ENCODE measurements around the gene CIZ1.

Gene CIZ1

DNA sequence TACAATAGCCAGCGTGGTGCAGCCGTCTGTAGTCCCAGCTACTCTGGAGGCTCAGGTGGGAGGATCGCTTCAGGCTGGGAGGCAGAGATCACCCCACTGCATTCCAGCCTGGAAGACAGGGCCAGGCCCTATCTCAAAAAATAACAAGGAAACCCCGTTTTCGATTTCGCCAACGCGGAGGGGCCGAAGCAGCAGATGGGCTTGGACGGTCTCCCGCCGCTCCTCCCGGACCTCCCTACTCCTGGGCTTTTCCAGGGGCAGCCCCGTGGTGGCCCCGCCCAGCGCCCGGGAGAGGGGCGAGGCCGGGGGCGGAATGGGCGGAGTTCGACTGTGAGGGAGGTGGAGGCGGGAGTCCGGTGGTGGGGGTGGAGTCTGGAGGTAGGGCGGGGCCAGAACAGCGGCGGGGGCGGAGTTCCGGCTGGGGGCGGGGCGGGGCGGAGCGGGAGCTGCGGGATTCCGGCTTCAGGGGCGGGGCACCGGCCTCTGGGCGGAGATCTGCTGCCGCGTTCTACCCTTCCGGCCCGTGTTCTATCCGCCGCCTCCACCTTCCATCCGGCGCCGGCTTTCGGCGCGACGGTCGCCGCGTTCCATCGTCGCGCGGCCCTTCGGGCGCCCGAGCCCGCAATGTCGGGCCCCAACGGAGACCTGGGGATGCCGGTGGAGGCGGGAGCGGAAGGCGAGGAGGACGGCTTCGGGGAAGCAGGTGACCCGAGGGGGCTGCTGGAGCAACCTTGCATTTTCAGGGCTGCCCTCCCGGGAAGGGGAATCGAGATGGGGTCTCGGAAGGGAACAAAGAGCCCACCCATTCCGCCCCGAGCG, 31.4 kb downstream of the CIZ1 start, which contains the start of gene BBLN:
Gene BBLN, plus strand, starts transcription at position 482 of the 819 bp plus-strand sequence. Its CDS starts 143 bp downstream, at position 625.
- peaks cover 11% of the 10 kb centered on the region for H3K4me1 ChIP-seq (ENCODE audit: control insufficient read depth, insufficient read depth, low read length)

DNA sequence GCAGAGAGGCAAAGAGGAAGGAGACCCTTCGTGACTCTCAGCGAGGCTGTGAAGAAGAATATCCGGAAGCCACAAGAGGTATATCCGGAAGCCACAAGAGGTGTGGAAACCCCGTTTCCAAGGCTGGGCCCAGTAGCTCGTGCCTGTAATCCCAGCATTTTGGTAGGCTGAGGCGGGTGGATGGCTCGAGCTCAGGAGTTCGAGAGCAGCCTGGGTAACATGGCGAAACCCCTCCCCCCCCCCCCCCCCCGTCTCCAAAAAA, 31.9 kb downstream of the CIZ1 start:
- Histone ChIP-seq H3K36me3 (ENCODE audit: control insufficient read depth, insufficient read depth, low read length) (peaks cover 26% of the 10 kb centered on the region), H3K27me3 (ENCODE audit: control insufficient read depth, insufficient read depth, low read length) (no peaks in the 10 kb centered on the region), H3K4me1 (ENCODE audit: control insufficient read depth, insufficient read depth, low read length) (peaks cover 12% of the 10 kb centered on the region), H3K4me3 (ENCODE audit: low read depth, low read length) (peak overlapping the region; percentile 54), H3K27ac (ENCODE audit: low read depth, low read length) (peak overlapping the region; percentile 70), H3K9ac (ENCODE audit: low read length) (peak overlapping the region; percentile 83), H3K9me3 (ENCODE audit: control insufficient read depth, insufficient read depth, low read depth, low read length) (no peaks in the 10 kb centered on the region)

More for the DNA sequence above, 31.4 kb downstream of the CIZ1 start, which contains the start of gene BBLN:
- Histone ChIP-seq H3K27me3 (ENCODE audit: control insufficient read depth, insufficient read depth, low read length) (no peaks in the 10 kb centered on the region), H3K9ac (ENCODE audit: low read length) (peak within 1 kb of the TSS; percentile 83), H3K36me3 (ENCODE audit: control insufficient read depth, insufficient read depth, low read length) (peaks cover 28% of the 10 kb centered on the region), H3K9me3 (ENCODE audit: control insufficient read depth, insufficient read depth, low read depth, low read length) (no peaks in the 10 kb centered on the region), H3K27ac (ENCODE audit: low read depth, low read length) (peak within 1 kb of the TSS; percentile 70), H3K4me3 (ENCODE audit: low read depth, low read length) (peak within 1 kb of the TSS; percentile 89)

DNA sequence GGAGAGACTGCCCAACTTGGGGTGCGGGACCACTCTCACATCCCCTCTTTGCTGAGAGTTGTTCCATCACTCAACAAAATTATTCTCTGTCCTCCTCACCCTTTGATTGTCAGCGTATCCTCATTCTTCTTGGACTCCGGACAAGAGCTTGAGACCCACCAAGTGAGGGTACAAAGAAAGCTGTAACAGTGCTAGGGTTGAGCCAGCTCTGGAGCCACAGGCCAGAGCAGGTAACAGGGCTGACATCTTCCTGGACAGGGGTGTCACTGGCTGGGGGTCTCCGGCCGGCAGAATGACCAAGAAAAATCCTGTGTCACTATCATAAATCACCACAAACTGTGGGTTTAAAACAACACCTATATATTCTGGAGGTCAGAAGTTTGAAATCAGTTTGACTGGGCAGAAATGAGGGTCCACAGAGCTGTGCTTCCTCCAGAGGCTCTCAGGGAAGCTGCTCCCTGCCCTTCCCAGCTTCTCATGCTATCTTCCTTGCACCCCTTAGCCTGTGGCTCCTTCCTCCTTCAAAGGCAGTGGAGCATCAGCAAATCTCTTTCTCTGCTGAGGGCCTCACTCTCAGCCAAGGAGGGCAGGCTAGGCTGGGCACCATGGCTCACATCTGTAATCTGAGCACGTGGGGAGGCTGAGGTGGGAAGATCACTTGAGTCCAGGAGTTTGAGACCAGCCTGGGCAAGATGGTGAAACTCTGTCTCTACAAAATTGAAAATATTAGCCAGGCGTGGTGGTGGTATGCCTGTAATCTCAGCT, 35.5 kb downstream of the CIZ1 start:
- Histone ChIP-seq H3K9ac (ENCODE audit: low read length) (no peak overlapping the region), H3K36me3 (ENCODE audit: control insufficient read depth, insufficient read depth, low read length) (no peaks in the 10 kb centered on the region), H3K27ac (ENCODE audit: low read depth, low read length) (no peak overlapping the region), H3K4me3 (ENCODE audit: low read depth, low read length) (no peak overlapping the region), H3K9me3 (ENCODE audit: control insufficient read depth, insufficient read depth, low read depth, low read length) (no peaks in the 10 kb centered on the region), H3K4me1 (ENCODE audit: control insufficient read depth, insufficient read depth, low read length) (peaks cover 10% of the 10 kb centered on the region), H3K27me3 (ENCODE audit: control insufficient read depth, insufficient read depth, low read length) (no peaks in the 10 kb centered on the region)

DNA sequence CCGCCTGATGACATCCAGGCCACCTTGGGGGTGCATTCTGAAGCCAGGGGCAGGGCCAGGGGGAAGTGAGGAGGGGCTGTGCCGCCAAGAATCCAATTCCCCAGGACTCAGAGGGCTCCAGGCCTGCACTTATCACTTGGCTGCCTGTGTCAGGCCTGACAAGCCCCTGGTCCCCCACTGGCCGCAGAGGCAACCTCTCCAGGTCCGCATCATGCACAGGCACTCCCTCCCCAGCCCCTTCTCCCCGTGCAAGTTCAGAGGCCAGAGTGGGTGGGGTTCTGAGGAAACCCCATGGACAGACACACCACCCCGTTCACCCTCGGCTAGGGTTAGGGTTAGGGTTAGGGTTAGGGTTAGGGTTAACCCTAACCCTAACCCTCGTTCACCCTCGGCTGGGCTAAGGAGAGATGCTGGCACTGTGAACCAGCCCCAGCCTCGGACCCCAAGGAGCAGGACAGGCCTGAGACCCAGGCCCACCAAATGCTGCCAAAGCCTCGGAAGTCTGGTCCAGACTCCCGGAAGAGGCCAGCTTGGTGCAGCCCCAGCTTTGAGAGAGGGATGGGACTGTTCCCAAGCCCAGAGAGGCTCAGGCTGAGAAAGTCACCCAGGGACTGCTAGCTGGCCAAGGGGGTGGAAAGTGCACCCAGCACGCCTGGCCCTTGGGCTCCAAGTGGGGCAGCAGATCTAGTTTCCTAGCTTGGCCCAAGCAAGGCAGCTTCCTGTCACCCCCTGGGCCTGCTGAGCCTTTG, 37.3 kb downstream of the CIZ1 start:
- no peak overlapping the region for H3K27ac ChIP-seq (ENCODE audit: low read depth, low read length)
- H3K4me3 ChIP-seq (ENCODE audit: low read depth, low read length) = no peak overlapping the region
- no peaks in the 10 kb centered on the region for H3K9me3 ChIP-seq (ENCODE audit: control insufficient read depth, insufficient read depth, low read depth, low read length)
- no peaks in the 10 kb centered on the region for H3K36me3 ChIP-seq (ENCODE audit: control insufficient read depth, insufficient read depth, low read length)
- H3K4me1 ChIP-seq (ENCODE audit: control insufficient read depth, insufficient read depth, low read length) = peaks cover 5% of the 10 kb centered on the region
- H3K27me3 ChIP-seq (ENCODE audit: control insufficient read depth, insufficient read depth, low read length) = no peaks in the 10 kb centered on the region
- no peak overlapping the region for H3K9ac ChIP-seq (ENCODE audit: low read length)

DNA sequence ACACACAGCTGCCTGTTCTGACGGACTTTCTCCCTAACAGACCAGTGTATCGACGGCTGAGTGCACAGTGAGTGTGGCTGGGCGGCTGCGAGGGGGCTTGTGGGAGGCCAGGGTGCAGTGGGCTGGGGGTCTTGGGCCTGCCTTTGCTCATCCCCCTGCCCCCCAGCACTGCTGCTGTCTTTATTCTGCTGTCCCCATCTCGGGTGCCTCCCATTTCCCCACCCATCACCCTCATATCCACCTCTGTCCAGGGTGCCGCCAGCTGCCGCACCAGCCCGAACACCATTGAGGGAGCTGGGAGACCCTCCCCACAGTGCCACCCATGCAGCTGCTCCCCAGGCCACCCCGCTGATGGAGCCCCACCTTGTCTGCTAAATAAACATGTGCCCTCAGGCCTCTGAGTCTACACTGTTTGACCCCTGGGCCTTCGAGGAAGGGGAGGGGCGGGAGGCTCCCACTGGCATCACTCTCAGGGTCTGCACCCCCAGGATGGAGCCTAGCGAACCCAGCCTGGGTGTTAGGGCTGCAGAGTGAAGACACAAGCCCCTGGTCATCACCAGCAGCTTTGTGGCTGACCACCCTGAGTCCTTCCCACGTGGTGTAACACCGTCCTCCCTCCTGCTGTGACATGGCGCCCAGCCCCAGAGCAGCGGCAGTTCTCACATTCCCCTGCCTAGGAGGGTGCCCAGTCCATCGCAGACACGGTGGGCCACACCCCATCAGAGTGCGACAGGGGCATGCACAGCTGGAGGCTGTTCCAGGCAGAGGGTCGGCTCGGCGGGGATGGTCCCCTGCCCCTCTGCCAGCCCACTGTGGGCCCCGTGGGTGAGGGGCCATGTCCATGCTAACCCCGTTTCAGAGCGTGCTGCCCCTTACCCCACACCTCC, 38.1 kb downstream of the CIZ1 start:
- no peaks in the 10 kb centered on the region for H3K27me3 ChIP-seq (ENCODE audit: control insufficient read depth, insufficient read depth, low read length)
- H3K27ac ChIP-seq (ENCODE audit: low read depth, low read length) = no peak overlapping the region
- peaks cover 5% of the 10 kb centered on the region for H3K4me1 ChIP-seq (ENCODE audit: control insufficient read depth, insufficient read depth, low read length)
- no peak overlapping the region for H3K9ac ChIP-seq (ENCODE audit: low read length)
- H3K36me3 ChIP-seq (ENCODE audit: control insufficient read depth, insufficient read depth, low read length) = no peaks in the 10 kb centered on the region
- H3K4me3 ChIP-seq (ENCODE audit: low read depth, low read length) = no peak overlapping the region
- no peaks in the 10 kb centered on the region for H3K9me3 ChIP-seq (ENCODE audit: control insufficient read depth, insufficient read depth, low read depth, low read length)

DNA sequence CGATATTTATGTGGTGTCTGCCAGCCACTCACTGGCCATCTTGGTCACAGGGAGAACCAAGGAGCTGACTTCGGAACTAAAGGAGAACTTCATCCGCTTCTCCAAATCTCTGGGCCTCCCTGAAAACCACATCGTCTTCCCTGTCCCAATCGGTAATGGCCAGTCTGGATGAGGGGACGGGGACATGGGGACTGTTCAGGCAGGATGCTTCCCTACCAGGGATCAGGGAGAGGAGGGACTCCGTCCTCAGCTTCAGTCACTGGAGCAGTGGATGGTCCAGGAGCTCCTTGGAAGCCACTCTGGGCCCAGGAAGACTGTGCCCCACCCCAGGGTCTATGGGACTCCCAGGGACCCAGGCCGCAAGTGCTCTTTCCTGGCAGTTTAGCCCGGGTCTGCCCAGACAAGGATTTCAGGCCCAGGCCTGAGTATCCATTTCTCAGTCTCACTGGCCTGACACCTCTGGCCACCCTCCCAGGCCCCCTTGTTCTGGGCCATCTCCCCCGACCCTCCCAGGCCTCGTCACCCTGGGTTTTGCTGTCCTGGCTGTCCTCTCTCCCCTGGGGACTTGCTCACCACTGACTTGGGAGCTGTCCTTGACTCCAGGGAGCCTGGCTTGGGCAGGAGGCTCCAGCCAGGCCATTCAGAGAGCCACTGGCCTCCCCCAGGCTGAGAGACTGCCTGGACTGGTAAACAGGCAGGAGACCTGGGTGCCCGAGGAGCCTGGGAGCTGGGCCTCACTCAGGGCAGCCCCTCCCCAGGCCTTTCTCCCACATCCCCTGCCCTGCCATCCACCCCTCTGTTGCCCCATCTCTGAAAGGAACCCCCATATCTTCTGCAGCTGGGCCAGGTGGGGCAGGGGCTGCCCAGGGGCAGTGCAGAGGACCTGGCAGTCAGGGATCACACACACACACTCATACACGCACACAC, 39.0 kb downstream of the CIZ1 start:
- H3K9me3 ChIP-seq (ENCODE audit: control insufficient read depth, insufficient read depth, low read depth, low read length) = no peaks in the 10 kb centered on the region
- H3K4me1 ChIP-seq (ENCODE audit: control insufficient read depth, insufficient read depth, low read length) = peaks cover 5% of the 10 kb centered on the region
- H3K9ac ChIP-seq (ENCODE audit: low read length) = no peak overlapping the region
- H3K27me3 ChIP-seq (ENCODE audit: control insufficient read depth, insufficient read depth, low read length) = no peaks in the 10 kb centered on the region
- H3K27ac ChIP-seq (ENCODE audit: low read depth, low read length) = no peak overlapping the region
- H3K4me3 ChIP-seq (ENCODE audit: low read depth, low read length) = no peak overlapping the region
- no peaks in the 10 kb centered on the region for H3K36me3 ChIP-seq (ENCODE audit: control insufficient read depth, insufficient read depth, low read length)

DNA sequence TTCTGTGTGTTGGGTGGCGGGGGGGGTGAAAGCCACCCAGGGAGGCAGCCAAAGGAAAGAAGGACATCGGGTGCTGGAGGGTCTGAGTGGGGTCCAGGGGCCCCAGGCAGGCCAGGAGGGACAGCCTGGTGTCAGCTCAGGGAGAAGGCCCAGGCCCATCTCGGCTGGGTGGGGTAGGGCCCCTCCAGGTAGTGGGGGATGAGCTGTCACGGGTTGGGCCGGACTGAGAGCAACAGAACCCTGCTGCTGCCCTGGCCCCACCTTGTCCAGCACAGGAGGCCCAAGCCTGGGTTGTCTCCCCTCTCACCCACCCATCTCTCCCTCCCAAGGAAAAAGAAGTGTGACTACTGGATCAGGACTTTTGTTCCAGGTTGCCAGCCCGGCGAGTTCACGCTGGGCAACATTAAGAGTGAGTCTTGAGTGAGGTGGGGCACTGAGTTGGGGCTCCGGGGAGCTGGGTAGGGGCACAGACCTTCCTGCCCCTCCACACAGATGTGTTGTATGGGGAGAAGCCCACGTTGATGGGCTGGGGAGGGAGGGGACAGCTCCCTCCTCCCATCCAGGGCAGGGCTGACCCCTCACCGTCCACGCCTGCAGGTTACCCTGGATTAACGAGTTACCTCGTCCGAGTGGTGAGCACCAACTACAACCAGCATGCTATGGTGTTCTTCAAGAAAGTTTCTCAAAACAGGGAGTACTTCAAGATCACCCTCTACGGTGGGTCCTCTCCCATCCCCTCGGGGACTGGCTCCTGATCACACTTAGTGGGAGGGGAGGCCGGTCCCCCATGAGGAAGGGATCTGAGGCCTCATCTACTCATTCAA, 39.9 kb downstream of the CIZ1 start:
- no peak overlapping the region for H3K9ac ChIP-seq (ENCODE audit: low read length)
- no peak overlapping the region for H3K4me3 ChIP-seq (ENCODE audit: low read depth, low read length)
- no peak overlapping the region for H3K27ac ChIP-seq (ENCODE audit: low read depth, low read length)
- H3K9me3 ChIP-seq (ENCODE audit: control insufficient read depth, insufficient read depth, low read depth, low read length) = no peaks in the 10 kb centered on the region
- no peaks in the 10 kb centered on the region for H3K36me3 ChIP-seq (ENCODE audit: control insufficient read depth, insufficient read depth, low read length)
- peaks cover 5% of the 10 kb centered on the region for H3K4me1 ChIP-seq (ENCODE audit: control insufficient read depth, insufficient read depth, low read length)
- H3K27me3 ChIP-seq (ENCODE audit: control insufficient read depth, insufficient read depth, low read length) = no peaks in the 10 kb centered on the region

DNA sequence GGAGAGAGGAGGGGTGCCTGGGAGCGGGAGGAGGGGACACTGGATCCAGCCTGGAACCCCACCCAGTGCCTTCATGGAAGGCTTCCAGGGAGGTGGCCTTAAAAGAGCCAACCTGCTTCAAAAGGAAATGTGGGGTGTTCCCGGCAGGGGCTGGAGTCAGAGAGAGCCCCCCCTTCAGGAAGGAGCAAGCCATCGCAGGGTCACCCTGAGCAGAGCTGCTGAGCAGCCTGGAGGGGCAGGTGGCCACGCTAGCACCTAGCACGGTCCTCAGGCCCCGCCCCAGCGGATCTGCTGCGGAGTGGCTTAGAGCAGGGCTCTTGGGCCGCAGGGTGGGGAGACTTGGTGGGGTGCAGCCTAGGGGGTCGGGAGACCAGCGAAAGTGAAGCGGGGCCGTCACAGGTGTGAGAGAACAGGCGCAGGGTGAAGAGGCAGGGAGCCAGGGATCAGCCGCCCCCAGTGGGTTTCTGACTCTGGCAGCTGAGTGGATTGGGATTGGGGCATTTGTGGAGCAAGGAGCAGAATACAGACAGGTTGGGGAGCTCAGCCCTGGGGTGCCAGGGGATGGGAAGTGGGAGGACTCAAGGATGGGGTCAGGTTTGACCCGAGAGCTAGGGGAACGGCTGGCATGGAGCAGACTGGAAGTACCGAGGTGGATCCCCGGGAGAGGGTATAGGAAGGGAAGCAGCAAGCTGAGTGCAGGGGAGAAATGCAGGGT, 40.6 kb downstream of the CIZ1 start:
- H3K9ac ChIP-seq (ENCODE audit: low read length) = no peak overlapping the region
- H3K27ac ChIP-seq (ENCODE audit: low read depth, low read length) = no peak overlapping the region

More for the DNA sequence above, 40.6 kb downstream of the CIZ1 start:
- Histone ChIP-seq H3K9me3 (ENCODE audit: control insufficient read depth, insufficient read depth, low read depth, low read length) (no peaks in the 10 kb centered on the region), H3K27me3 (ENCODE audit: control insufficient read depth, insufficient read depth, low read length) (no peaks in the 10 kb centered on the region), H3K4me3 (ENCODE audit: low read depth, low read length) (no peak overlapping the region), H3K4me1 (ENCODE audit: control insufficient read depth, insufficient read depth, low read length) (peaks cover 5% of the 10 kb centered on the region), H3K36me3 (ENCODE audit: control insufficient read depth, insufficient read depth, low read length) (no peaks in the 10 kb centered on the region)
